Embryonic facial prominence (tissue), 1 donor: ENCODE results near the gene PYGB.

ENCODE experiments used
- DNase-seq: peaks from one replicate; pipeline ENCODE4 v3.0.0-alpha.2; 2016; ENCODE audit errors: extremely low spot score

PYGB gene

GRCh38 chr20:25282796-25283195 is 34.9 kb downstream of the PYGB start:
- no peak for DNase-seq

GRCh38 chr20:25283221-25283951 is 35.5 kb downstream of the PYGB start:
- DNase-seq: no peak

GRCh38 chr20:25284131-25284601 is 36.3 kb downstream of the PYGB start:
- DNase-seq: no peak

GRCh38 chr20:25285091-25285647 is 37.3 kb downstream of the PYGB start:
- DNase-seq: no peak

GRCh38 chr20:25285856-25286798 is 38.2 kb downstream of the PYGB start:
- no peak for DNase-seq

GRCh38 chr20:25286917-25287316 is 39.0 kb downstream of the PYGB start:
- DNase-seq: no peak

- DNase-seq: no peak
These were observed 39.9 kb downstream of the PYGB start for GRCh38 chr20:25287631-25288290.

GRCh38 chr20:25288291-25289181 is 40.7 kb downstream of the PYGB start:
- no peak for DNase-seq

GRCh38 chr20:25289886-25290597 is 42.2 kb downstream of the PYGB start:
- no peak for DNase-seq

- DNase-seq: no peak
These were observed 43.0 kb downstream of the PYGB start for GRCh38 chr20:25290646-25291431.

GRCh38 chr20:25291432-25292133 is 43.7 kb downstream of the PYGB start:
- DNase-seq: no peak

- DNase-seq: no peak
These were observed 44.4 kb downstream of the PYGB start for GRCh38 chr20:25292176-25292891.

- DNase-seq: no peak
These were observed 45.6 kb downstream of the PYGB start for GRCh38 chr20:25293507-25293906.

GRCh38 chr20:25293910-25294458 is 46.1 kb downstream of the PYGB start:
- DNase-seq: no peak

- no peak for DNase-seq
These were observed 46.8 kb downstream of the PYGB start for GRCh38 chr20:25294459-25295385.

GRCh38 chr20:25295386-25296093 is 47.7 kb downstream of the PYGB start:
- no peak for DNase-seq
